AG04450 (cell line): ENCODE data around the gene LYPD5. TPM values are rescaled to one million over a fixed set of nuclear protein-coding genes. Genes with fewer than 3 reads are reported as not detected.

Experiments used
- CTCF ChIA-PET: fragments of 300-600, 350-600 bp; formaldehyde crosslinking; extraction: SDS; loops from one replicate; lab custom pipeline; 2022; ENCODE audit warnings: antibody characterized with exemption, inconsistent platforms; lab: Charles Lee
- POLR2A ChIA-PET: fragments of 350-600 bp; formaldehyde crosslinking; extraction: SDS; loops from one replicate; lab custom pipeline; 2021; ENCODE audit warnings: antibody characterized with exemption, inconsistent platforms; lab: Yijun Ruan, JAX
- DNase-seq: peaks from one replicate; pipeline ENCODE4 v3.0.0-alpha.2; 2011; ENCODE audit warnings: low read depth, low spot score
- H3K27ac ChIP-seq: one replicate; pipeline ENCODE4 v1.5.1; 2012; ENCODE audit warnings: low read depth, low read length, control low read depth
- H3K27me3 ChIP-seq: one replicate; pipeline ENCODE4 v1.6.0; 2012; ENCODE audit warnings: low read length; ENCODE audit not compliant: control insufficient read depth, insufficient read depth
- H3K4me3 ChIP-seq: 2 replicates; pipeline ENCODE4 v1.5.1; 2011; ENCODE audit warnings: mild to moderate bottlenecking, low read depth, low read length, control low read depth
- H3K9me3 ChIP-seq: 2 replicates; pipeline ENCODE4 v1.5.1; 2012; ENCODE audit warnings: low read length; ENCODE audit not compliant: control insufficient read depth, insufficient read depth
- polyA plus RNA-seq: library from polyadenylated mRNA; depleted of rRNA; stranded (reverse); fragments of >200 nt; gene quantifications from 2 replicates; pipeline ENCODE4 v1.2.3, GENCODE V29; 2011
- TF ChIP-seq, protein P1 (sequence below): IDR thresholded peaks from 2 replicates; pipeline ENCODE4 v1.5.1; 2011; ENCODE audit warnings: low read depth, low read length, control low read depth, inconsistent platforms

LYPD5 gene
- polyA plus RNA-seq, 1 experiment, result 0.66 TPM

DNA sequence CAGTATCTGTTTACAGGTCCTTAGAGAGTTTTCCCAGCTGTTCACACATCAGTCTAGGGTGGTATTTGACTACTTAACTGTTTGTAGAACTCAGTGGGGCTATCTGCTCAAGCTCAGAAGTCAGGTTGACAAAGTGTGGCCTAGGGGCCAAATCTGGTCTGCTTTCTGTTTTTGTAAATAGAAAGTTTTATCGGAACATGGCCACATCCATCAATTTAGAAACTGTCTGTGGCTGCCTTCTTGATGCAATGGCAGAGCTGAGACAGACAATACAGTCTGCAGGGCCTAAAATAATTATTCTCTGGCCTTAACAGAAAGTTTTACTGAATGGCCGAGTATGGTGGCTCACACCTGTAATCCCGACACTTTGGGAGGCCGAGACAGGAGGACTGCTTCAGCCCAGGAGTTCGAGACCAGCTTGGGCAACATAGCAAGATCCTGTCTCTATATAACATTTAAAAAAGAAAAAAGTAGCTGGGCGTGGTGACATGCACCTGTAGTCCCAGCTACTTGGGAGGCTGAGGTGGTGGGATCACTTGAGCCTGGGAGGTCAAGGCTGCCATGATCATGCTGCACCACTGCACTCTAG is 49.9 kb downstream of the LYPD5 start:
- H3K27me3 ChIP-seq, result no peaks in the 10 kb centered on the region
- TF ChIP-seq, protein P1, sequence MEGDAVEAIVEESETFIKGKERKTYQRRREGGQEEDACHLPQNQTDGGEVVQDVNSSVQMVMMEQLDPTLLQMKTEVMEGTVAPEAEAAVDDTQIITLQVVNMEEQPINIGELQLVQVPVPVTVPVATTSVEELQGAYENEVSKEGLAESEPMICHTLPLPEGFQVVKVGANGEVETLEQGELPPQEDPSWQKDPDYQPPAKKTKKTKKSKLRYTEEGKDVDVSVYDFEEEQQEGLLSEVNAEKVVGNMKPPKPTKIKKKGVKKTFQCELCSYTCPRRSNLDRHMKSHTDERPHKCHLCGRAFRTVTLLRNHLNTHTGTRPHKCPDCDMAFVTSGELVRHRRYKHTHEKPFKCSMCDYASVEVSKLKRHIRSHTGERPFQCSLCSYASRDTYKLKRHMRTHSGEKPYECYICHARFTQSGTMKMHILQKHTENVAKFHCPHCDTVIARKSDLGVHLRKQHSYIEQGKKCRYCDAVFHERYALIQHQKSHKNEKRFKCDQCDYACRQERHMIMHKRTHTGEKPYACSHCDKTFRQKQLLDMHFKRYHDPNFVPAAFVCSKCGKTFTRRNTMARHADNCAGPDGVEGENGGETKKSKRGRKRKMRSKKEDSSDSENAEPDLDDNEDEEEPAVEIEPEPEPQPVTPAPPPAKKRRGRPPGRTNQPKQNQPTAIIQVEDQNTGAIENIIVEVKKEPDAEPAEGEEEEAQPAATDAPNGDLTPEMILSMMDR, result no peak
- H3K4me3 ChIP-seq, result no peak overlapping the region
- peak overlapping the region; percentile 3 for H3K27ac ChIP-seq
- no peaks in the 10 kb centered on the region for H3K9me3 ChIP-seq
- CTCF ChIA-PET, result interaction anchor here (0.5 to 2.5 kb wide), 6 partner anchors 14 to 120 kb away, joined by 3 to 8 read pairs (median 4); no protein-coding TSS in a partner anchor
- DNase-seq, result no peak
- POLR2A ChIA-PET, result interaction anchor here (2.3 kb wide), 1 partner anchor 13 kb away, joined by 6 read pairs; no protein-coding TSS in a partner anchor

DNA sequence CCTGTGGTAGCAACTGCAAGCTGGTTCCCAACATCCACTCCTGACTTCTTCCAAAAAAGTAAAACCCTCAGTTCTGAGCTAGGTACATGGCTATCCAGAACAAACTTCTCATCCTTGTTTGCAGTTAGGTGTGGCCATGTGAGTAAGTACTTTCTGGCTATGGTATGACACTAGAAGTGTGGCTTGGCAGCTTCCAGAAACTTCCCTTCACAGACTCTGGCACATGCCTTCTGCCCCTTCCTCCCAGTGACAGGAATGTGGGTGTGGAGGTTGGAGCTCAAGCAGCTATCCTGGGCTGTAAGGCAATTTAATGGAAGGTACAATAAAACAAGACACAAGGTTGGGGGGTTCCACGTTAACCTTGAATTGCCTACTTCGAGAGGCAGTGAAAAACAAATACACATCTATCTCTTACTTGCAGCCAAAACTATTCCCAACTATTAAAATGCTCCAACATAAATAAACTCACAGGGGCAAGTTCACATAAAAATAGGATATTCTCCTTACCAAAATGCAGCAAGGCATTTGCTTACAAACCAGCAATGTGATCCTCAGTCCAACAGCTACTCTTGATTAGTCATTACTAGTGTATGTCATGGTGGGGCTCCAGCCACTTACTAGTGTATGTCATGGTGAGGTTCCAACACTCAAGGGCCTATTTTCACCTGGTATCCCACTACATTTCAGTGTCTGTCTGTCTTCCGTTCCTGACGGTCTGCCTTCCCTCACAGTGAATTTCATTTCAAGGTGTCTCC is 50.6 kb downstream of the LYPD5 start:
- ChIA-PET CTCF (interaction anchor here (0.6 to 1.6 kb wide), 5 partner anchors 15 to 83 kb away, joined by 3 to 7 read pairs (median 5); no protein-coding TSS in a partner anchor), POLR2A (interaction anchor here (0.6 to 2.3 kb wide), 2 partner anchors 13 to 77 kb away, joined by 6 to 8 read pairs; no protein-coding TSS in a partner anchor)
- Histone ChIP-seq H3K4me3 (no peak overlapping the region), H3K27ac (no peak overlapping the region), H3K27me3 (no peaks in the 10 kb centered on the region), H3K9me3 (no peaks in the 10 kb centered on the region)
- TF ChIP-seq, protein P1, result no peak
- DNase-seq, result no peak

DNA sequence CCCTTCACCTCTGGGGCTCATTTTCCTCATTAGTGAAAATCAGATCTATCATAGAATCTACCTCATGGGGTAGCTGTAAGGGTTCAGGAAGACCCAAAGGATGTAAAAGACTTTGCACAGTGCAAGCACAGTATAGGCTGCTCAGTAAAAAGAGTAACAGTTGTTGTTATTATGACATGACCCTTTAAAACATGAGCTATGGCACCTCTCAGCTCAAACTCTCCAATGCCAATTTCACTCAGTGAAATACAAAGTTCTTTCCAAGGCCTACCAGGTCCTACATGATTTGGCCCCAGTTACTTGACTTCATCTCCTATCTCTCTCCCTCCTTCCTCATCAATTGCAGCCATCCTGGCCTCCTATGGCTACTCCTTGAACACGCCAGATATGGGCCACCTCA is 52.3 kb downstream of the LYPD5 start:
- H3K27me3 ChIP-seq, result no peaks in the 10 kb centered on the region
- TF ChIP-seq, protein P1, result no peak
- ChIA-PET CTCF (interaction anchor here (0.7 kb wide), 1 partner anchor 16 kb away, joined by 3 read pairs; no protein-coding TSS in a partner anchor), POLR2A (no interaction called here)
- no peak overlapping the region for H3K4me3 ChIP-seq
- no peak for DNase-seq
- H3K9me3 ChIP-seq, result no peaks in the 10 kb centered on the region
- H3K27ac ChIP-seq, result no peak overlapping the region

DNA sequence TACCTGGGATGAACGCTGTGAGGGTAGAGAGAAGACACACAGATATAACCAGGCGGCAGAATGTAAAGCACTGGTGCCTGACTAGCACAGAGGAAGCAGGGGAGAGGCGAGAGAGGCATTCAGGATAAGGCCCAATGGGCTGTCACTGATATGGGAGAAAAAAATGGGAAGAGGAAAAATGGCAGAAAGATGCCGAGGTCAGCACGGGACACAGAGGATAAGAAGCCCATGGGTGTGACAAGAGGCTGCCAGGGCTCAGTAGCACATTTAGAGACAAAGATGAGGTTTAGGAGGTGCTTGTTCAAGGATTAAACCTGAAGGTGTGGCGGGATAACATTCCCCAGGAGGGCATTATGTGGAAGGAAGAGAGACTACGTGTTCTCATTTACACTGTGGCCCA is 53.1 kb downstream of the LYPD5 start:
- Histone ChIP-seq H3K9me3 (no peaks in the 10 kb centered on the region), H3K27ac (no peak overlapping the region), H3K4me3 (no peak overlapping the region), H3K27me3 (no peaks in the 10 kb centered on the region)
- ChIA-PET POLR2A (no interaction called here), CTCF (interaction anchor here (0.6 kb wide), 1 partner anchor 362 kb away, joined by 3 read pairs; no protein-coding TSS in a partner anchor)
- TF ChIP-seq, protein P1, result no peak
- DNase-seq, result no peak

DNA sequence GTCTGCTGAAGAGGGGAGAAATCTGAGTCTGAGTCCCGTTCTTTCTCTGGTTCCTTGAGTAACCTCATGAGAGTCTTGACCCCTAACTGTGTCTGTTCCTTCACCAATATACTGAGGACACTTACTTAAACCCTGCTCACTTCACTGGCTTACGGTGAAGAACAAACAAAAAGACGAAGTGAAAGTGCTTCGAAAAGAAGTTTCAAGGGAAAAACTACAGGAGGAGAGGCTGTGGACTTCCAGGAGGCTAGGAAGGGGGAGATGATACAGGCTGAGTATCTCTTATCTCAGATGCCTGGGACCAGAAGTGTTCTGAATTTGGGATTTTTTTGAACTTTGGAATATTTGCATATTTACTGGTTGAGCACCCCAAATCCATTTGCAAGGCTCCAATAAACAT is 53.6 kb downstream of the LYPD5 start:
- Histone ChIP-seq H3K27me3 (no peaks in the 10 kb centered on the region), H3K9me3 (no peaks in the 10 kb centered on the region), H3K27ac (no peak overlapping the region), H3K4me3 (no peak overlapping the region)
- CTCF ChIA-PET, result no interaction called here
- DNase-seq, result no peak
- TF ChIP-seq, protein P1, result no peak
- POLR2A ChIA-PET, result no interaction called here
